Astrocyte (in vitro differentiated cells and primary cell): ENCODE data around the gene JSRP1. TPM values are rescaled to one million over a fixed set of nuclear protein-coding genes. Genes with fewer than 3 reads are reported as not detected.

Source experiments
- DNase-seq: peaks from one replicate; pipeline ENCODE4 v3.0.0-alpha.2; 2010; ENCODE audit warnings: low read depth
- FAIRE-seq: peaks from 2 replicates; lab custom pipeline; 2011; peaks lifted over from hg19 to GRCh38; lab: Jason Lieb, UNC
- H2AFZ ChIP-seq: 2 replicates; pipeline ENCODE4 v1.6.0; 2012; ENCODE audit warnings: low read depth, low read length, inconsistent platforms
- H3K27ac ChIP-seq: 2 replicates; pipeline ENCODE4 v1.5.1; 2011; ENCODE audit warnings: low read depth, low read length, inconsistent platforms
- H3K27me3 ChIP-seq: 2 replicates; pipeline ENCODE4 v1.6.0; 2011; ENCODE audit warnings: low read length, inconsistent platforms; ENCODE audit not compliant: insufficient read depth
- H3K36me3 ChIP-seq: 2 replicates; pipeline ENCODE4 v1.5.1; 2011; ENCODE audit warnings: low read length, inconsistent platforms; ENCODE audit not compliant: insufficient read depth
- H3K4me1 ChIP-seq: 2 replicates; pipeline ENCODE4 v1.5.1; 2011; ENCODE audit warnings: low read length, inconsistent platforms; ENCODE audit not compliant: insufficient read depth
- H3K4me2 ChIP-seq: 2 replicates; pipeline ENCODE4 v1.6.0; 2012; ENCODE audit warnings: low read length, inconsistent platforms
- H3K4me3 ChIP-seq: 2 replicates; pipeline ENCODE4 v1.5.1; 2011; ENCODE audit warnings: low read depth, mild to moderate bottlenecking, low read length, inconsistent platforms; ENCODE audit not compliant: insufficient read depth
- H3K79me2 ChIP-seq: 2 replicates; pipeline ENCODE4 v1.6.0; 2012; ENCODE audit warnings: mild to moderate bottlenecking, low read length, inconsistent platforms; ENCODE audit not compliant: insufficient read depth
- H3K9ac ChIP-seq: 2 replicates; pipeline ENCODE4 v1.6.0; 2012; ENCODE audit warnings: mild to moderate bottlenecking, low read length, inconsistent platforms
- H3K9me3 ChIP-seq: 2 replicates; pipeline ENCODE4 v1.5.1; 2012; ENCODE audit warnings: low read depth, mild to moderate bottlenecking, low read length, inconsistent platforms; ENCODE audit not compliant: insufficient read depth
- H4K20me1 ChIP-seq: 2 replicates; pipeline ENCODE4 v1.6.0; 2012; ENCODE audit warnings: low read length, inconsistent platforms; ENCODE audit not compliant: insufficient read depth
- H3K27ac Mint-ChIP-seq: one replicate; pipeline ENCODE4 v1.8.0; 2021; ENCODE audit warnings: mild to moderate bottlenecking, mixed read lengths; ENCODE audit not compliant: unreplicated experiment
- H3K27me3 Mint-ChIP-seq: one replicate; pipeline ENCODE4 v1.8.0; 2021; ENCODE audit warnings: low read depth, mixed read lengths; ENCODE audit not compliant: unreplicated experiment
- H3K36me3 Mint-ChIP-seq: one replicate; pipeline ENCODE4 v1.8.0; 2021; ENCODE audit warnings: low read depth, mixed read lengths; ENCODE audit not compliant: unreplicated experiment
- H3K4me1 Mint-ChIP-seq: one replicate; pipeline ENCODE4 v1.8.0; 2021; ENCODE audit warnings: low read depth, mixed read lengths; ENCODE audit not compliant: unreplicated experiment
- H3K4me3 Mint-ChIP-seq: one replicate; pipeline ENCODE4 v1.8.0; 2021; ENCODE audit warnings: mild to moderate bottlenecking, moderate library complexity, mixed read lengths; ENCODE audit not compliant: unreplicated experiment
- H3K9me3 Mint-ChIP-seq: one replicate; pipeline ENCODE4 v1.8.0; 2021; ENCODE audit warnings: mild to moderate bottlenecking, mixed read lengths; ENCODE audit not compliant: unreplicated experiment
- EZH2 ChIP-seq: IDR thresholded peaks from 2 replicates; pipeline ENCODE4 v1.6.1; 2012; ENCODE audit warnings: mild to moderate bottlenecking, low read length, inconsistent platforms; ENCODE audit not compliant: insufficient read depth
- total RNA-seq: library from RNA; stranded (reverse); gene quantifications from 2 replicates; pipeline ENCODE4 v1.2.1, GENCODE V29; 2021
- TF ChIP-seq, protein P1 (sequence below): IDR thresholded peaks from 2 replicates; pipeline ENCODE4 v1.5.1; 2011; ENCODE audit warnings: low read depth, mild to moderate bottlenecking, inconsistent platforms, low read length, moderate library complexity; ENCODE audit not compliant: insufficient read depth

Gene JSRP1
- total RNA-seq, 1 donor from 2014 or later: 0.36 TPM

DNA sequence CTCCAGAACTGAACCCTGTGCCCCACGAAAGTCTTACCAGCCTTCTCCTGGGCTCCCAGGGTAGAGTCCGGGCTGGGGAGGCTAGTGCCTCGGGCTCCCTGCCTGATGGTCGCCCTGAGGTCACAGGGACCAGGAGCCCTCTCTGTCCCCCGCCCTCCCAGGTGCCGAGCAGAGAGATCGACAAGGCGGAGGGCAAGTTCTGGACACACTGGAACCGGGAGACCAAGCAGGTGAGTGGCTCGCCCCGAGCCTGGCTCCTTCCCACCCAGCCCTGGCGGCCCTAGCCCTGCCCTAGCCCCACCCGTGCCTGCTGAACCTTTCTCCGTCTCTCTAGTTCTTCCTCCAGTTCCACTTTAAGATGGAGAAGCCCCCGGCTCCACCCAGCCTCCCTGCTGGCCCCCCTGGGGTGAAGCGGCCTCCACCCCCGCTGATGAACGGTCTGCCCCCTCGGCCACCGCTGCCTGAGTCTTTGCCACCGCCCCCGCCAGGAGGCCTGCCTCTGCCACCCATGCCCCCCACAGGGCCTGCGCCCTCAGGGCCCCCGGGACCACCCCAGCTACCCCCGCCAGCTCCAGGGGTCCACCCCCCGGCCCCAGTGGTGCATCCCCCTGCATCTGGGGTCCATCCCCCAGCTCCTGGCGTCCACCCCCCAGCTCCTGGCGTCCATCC is 8.7 kb downstream of the JSRP1 start:
- peaks cover 84% of the 10 kb centered on the region for H4K20me1 ChIP-seq
- H3K27me3 Mint-ChIP-seq: no peaks in the 10 kb centered on the region

GRCh38 chr19:2246801-2247361 is 9.3 kb downstream of the JSRP1 start:
- Histone ChIP-seq H2AFZ (no peak overlapping the region), H3K79me2 (peaks cover 38% of the 10 kb centered on the region), H3K36me3 (peaks cover 14% of the 10 kb centered on the region), H3K4me3 (no peak overlapping the region), H3K9me3 (no peaks in the 10 kb centered on the region), H3K9ac (no peak overlapping the region), H3K4me1 (peaks cover 7% of the 10 kb centered on the region), H3K4me2 (no peak overlapping the region), H3K27ac (no peak overlapping the region), H4K20me1 (peaks cover 91% of the 10 kb centered on the region), H3K27me3 (peaks cover 10% of the 10 kb centered on the region)
- Mint-ChIP-seq H3K9me3 (no peaks in the 10 kb centered on the region), H3K36me3 (peaks cover 6% of the 10 kb centered on the region), H3K4me1 (peaks cover 2% of the 10 kb centered on the region), H3K4me3 (no peak overlapping the region), H3K27me3 (no peaks in the 10 kb centered on the region), H3K27ac (no peak overlapping the region)
- TF ChIP-seq, protein P1, sequence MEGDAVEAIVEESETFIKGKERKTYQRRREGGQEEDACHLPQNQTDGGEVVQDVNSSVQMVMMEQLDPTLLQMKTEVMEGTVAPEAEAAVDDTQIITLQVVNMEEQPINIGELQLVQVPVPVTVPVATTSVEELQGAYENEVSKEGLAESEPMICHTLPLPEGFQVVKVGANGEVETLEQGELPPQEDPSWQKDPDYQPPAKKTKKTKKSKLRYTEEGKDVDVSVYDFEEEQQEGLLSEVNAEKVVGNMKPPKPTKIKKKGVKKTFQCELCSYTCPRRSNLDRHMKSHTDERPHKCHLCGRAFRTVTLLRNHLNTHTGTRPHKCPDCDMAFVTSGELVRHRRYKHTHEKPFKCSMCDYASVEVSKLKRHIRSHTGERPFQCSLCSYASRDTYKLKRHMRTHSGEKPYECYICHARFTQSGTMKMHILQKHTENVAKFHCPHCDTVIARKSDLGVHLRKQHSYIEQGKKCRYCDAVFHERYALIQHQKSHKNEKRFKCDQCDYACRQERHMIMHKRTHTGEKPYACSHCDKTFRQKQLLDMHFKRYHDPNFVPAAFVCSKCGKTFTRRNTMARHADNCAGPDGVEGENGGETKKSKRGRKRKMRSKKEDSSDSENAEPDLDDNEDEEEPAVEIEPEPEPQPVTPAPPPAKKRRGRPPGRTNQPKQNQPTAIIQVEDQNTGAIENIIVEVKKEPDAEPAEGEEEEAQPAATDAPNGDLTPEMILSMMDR: no peak
- no peak for TF ChIP-seq EZH2
- DNase-seq (no peak), FAIRE-seq (no peak)

More for the DNA sequence above, 8.7 kb downstream of the JSRP1 start:
- no peak overlapping the region for H3K4me3 Mint-ChIP-seq
- peaks cover 2% of the 10 kb centered on the region for H3K36me3 Mint-ChIP-seq
- no peaks in the 10 kb centered on the region for H3K9me3 ChIP-seq
- peaks cover 14% of the 10 kb centered on the region for H3K36me3 ChIP-seq
- no peak overlapping the region for H2AFZ ChIP-seq
- H3K4me1 Mint-ChIP-seq: peaks cover 2% of the 10 kb centered on the region
- no peak overlapping the region for H3K9ac ChIP-seq
- no peak overlapping the region for H3K4me2 ChIP-seq
- H3K4me1 ChIP-seq: peaks cover 5% of the 10 kb centered on the region
- H3K4me3 ChIP-seq: no peak overlapping the region
- H3K27me3 ChIP-seq: peaks cover 17% of the 10 kb centered on the region
- DNase-seq (no peak), FAIRE-seq (no peak)
- H3K27ac ChIP-seq: no peak overlapping the region
- no peak overlapping the region for H3K27ac Mint-ChIP-seq
- H3K9me3 Mint-ChIP-seq: no peaks in the 10 kb centered on the region
- no peak for TF ChIP-seq EZH2
- TF ChIP-seq, protein P1: no peak
- peaks cover 31% of the 10 kb centered on the region for H3K79me2 ChIP-seq
